ENCODE measurements around the gene STMN1.

STMN1 gene

GRCh38 chr1:25891606-25892005, 14.6 kb downstream of the STMN1 start:
- no peak for DNase-seq

- no peak for DNase-seq
Observed at GRCh38 chr1:25890239-25891034, 15.8 kb downstream of the STMN1 start.

GRCh38 chr1:25889470-25889869, 16.7 kb downstream of the STMN1 start:
- DNase-seq = no peak

DNA sequence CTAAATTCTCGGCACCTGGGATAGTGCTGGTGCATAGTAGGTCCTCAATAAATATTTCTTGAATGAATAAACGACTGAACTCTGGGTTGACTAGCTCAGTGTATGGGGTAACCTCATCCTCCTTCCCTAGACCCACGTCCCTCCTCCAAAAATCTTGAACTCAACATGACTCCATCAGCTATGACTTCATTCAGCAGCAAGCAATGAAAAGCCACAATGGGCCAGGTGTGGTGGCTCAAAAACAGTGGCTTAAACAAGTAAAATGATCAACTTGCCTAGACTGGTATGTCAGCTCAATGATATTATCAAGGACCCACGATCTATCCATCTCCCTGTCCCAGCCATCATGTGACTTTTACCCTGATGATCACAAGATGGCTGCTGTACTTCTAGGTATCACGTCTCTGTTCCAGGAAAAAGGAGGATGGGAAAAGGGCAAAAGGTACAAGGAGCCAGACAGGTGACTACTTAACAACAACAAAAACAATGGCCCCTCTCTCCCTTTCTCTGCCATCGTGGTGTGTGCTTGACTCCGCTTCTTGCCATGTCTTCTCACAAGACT, 17.7 kb downstream of the STMN1 start:
- DNase-seq = no peak

- no peak for DNase-seq
Observed at GRCh38 chr1:25885602-25886001, 20.6 kb downstream of the STMN1 start.

DNA sequence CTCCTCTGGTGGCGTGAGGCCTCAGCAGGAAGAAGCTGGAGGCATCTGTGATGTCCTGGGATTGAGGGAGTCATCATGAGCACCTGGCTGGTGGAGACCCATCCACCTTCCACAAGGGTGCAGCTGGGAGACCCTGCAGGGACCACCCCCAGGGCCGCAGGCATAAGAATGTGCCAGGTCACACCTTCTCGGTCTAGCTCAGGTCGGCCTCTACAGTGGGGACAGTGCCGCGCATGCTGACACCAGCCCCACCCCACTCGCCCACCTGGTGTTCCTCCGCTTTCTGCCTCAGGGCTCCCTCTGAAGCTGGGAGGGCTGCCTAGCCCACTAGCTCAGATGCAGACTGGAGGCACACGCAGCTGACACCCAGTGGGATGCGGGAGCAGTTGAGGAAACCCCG, 25.0 kb downstream of the STMN1 start:
- DNase-seq = no peak

DNA sequence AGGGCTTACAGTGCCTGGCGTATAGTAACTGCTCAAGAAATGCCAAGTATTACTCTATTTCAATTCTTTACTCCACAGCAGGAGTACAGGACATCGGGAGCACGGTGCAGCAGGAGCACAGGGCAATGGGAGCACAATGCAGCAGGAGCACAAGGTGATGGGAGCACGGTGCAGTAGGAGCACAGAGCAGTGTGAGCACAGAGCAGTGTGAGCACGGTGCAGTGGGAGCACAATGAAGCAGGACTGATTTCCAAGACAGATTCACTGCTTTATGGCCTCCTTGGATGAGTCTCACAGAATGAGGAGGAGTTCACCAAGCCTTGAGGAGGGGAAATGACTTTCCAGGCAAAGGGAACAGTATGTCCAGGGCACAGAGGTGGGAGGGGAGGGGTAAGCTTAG, 25.7 kb downstream of the STMN1 start:
- no peak for DNase-seq

DNA sequence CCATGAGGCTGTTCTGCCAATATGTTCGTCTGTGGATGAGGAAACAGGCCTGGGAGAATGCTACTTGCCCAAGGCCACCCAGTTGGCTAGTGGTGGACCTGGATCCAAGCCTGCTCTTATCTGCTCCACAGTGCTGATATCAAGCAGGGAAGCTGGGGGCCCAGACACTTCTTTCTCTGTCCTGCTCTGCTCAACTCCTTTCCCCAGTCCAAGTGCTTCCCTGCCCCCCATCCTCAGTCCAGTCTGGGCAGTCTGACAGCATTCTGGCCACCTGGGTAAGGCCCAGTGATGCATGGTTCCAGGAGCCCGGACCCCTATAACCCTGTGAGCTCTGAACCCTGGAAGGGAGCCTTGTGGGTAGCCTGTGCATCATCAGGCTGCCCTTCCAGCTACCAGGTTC, 26.5 kb downstream of the STMN1 start:
- no peak for DNase-seq

DNA sequence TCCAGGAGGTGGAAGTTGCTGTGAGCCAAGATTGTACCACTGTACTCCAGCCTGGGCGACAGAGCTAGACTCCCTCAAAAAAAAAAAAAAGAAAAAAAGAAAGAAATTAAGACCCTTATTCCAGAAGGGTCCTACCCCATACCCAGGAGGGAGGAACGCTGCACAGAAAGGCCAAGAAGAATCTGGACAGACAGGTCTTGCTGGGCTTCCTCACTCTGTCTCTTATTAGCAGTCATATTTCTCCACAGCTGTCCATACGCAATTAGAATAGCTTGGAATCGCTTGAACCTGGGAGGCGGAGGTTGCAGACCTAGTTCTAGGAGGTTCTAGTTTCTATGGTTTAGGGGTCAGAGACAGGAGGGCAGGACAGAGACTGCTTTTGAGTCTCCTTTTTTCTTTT, 27.5 kb downstream of the STMN1 start:
- no peak for DNase-seq

- DNase-seq = no peak
Observed at GRCh38 chr1:25877155-25877554, 29.1 kb downstream of the STMN1 start.

- DNase-seq = no peak
Observed at GRCh38 chr1:25876693-25877077, 29.5 kb downstream of the STMN1 start.

DNA sequence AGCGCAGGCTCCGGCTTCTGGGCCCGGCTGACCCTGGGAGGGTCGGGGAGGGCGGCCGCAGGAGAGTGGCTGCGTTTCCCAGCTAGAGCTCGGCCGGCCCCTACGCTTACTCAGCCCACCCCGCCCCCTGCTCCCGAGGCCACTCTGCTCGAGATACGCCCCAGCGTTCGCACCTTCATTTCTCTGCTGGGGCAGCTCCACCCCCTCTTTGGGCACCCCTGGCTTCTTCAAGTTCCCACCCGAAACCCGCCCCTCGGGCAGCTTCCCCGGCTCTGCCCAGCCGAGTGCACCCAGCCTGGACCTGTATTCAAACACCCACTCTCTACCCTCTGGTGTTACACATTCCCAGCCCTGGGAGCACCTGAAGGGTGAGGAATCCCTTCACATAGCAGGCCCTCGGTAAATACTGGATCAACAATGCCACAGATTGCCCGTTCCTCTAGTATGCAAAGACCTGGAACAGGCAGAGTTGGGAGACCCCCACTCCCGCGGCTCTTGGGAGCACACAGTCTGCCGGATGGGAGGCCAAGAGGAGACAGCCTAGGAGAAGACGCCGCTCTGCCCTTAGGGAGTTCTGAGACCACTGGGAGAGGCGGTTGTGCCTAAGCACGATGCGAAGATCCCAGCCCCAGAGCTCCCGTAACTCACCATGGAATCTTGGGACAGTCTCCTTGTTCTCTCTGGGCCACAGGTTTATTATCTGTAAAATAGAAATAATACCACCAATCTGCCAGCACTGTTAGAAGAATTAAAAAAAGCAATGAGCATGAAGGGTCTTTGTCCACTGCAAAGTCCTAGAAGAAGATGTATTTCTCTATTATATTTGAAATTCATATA, 30.1 kb downstream of the STMN1 start:
- DNase-seq = no peak

GRCh38 chr1:25875154-25875855, 30.9 kb downstream of the STMN1 start, which contains the start of gene PAQR7:
Gene PAQR7, minus strand, starts transcription at chr1:25875708. Its CDS starts 11,869 bp downstream, at chr1:25863839.
- DNase-seq = no peak

DNA sequence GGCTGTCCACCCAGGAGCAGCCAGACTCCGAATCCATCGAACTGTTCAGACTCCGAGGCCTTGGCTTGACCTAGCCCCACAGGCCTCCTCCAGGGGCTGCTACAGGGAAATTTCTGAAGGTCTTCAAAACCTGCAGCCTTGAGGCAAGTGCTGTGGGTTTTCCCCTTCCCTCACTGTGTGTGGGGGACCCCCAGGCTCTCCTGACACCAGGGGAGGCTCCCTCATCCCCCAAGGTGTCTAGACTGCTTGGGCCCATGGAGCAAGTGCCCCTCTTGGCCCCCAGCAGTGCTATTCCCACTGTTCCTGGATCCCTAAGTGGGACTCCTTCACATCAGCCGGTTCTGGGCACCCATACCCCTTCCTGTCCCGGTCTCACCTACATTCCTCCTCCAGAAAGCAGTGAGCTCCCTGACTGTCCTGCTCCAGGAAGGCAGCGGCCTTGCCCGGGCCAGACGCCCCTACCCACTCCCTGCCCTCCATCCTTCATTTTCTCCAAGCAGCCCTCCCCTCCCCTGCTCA, 31.5 kb downstream of the STMN1 start:
- DNase-seq = no peak

GRCh38 chr1:25874209-25874608, 32.0 kb downstream of the STMN1 start:
- no peak for DNase-seq

DNA sequence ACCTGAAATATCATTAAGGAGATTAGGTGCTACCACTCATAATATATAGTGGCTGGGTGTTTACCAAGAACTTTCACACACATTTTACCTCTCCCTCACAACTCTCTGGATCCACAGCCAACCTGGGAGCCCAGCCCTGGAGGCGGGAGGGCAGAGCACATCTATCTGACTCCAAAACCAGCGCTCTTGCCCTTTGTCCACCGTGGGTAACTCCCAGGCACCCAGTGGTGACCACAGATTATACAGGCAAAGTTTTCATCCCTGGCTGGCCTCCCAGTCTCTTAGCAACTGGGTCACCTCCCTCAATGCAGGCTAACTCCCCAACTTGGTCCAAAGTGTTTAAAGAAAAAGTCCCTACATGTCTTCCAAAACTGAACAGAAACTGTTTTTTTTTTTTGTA, 33.1 kb downstream of the STMN1 start:
- DNase-seq = no peak

GRCh38 chr1:25872713-25873112, 33.5 kb downstream of the STMN1 start:
- DNase-seq = no peak

DNA sequence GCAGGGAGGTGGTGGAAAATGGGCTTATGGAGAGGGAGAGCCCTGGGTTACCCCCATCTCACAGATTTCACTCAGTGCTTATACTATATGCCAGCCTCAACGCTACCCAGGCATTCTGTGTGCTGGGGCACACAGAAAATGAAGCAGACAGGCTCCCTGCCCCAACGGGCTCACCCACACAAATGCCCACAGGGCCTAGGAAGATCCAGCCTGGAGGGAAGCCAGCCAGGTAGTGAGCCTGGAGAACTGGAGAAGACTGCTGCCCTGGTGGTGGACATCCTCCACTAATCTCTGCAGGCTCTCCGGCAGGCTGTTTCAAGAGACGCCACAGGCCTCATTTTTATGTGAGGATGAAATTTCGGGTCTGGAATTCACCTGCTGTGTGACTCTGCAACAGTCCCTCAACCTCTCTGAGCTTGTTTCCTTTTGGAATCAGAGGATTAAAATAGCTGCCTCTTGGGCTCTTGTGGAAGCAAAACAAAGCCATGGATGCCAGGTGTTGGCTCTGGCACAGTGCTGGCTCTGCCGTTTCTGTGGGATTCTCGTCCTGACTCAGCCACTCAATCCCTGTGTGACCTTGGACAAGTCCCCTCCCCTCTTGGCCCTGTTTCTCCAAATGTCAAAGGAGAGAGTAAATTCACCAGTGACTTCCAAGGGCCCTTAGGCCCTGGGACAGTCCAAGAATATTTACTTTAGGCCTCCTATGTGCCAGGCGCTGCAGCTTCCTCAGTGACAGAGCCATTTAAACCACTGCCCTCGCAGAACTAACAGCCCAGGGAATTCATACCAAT, 34.3 kb downstream of the STMN1 start:
- DNase-seq = no peak

- no peak for DNase-seq
Observed at GRCh38 chr1:25871086-25871703, 35.0 kb downstream of the STMN1 start.

DNA sequence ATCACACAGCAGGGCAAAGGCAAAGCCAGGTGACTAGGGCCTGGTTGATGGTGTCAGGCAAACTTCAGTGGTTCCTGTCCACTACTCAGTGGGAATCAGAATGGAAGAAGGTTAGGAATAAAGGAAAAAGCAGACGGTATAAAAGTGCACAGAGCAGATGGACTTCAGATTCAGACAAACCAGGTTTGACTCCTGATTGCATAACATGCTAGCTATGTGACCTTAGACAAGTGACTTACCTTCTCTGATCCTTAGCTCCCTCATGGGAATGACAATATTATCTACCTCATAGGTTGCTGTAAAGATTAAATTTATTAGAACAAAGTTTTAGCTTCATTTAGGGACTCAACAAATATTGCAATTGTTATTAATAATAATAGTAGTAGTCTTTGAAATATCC, 35.6 kb downstream of the STMN1 start:
- no peak for DNase-seq

DNA sequence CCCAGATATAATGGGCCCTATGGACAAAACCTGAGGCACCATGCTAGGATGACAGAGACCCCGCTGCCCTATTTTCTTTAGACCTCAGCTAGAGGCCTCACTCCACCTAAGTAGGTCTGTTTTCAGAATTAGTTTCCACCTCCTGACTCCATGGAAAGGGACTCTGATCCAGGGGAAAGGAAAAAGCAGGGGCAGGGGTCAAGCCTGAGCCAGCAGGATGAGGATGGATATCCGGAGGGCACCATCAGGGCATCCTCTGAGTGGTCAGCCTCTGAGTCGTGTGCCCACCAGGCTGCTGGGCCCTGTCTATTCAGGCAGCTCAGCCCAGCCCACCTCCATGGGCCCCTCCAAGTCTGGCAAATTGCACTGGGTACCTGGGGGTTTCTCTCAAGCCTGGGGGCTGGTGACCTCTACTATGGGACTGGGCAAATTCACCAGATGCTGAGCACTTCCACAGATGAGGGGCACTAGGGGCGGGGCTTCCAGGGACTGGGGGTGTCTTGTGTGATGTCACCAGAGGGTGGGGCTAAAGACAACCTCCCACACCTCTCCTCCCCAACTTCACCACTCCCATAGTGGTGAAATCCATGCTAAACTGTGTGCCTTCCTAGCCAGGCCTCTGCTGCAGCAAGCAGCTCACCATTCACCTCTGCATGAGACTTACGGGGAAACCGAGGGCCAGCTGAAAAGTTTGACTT, 36.2 kb downstream of the STMN1 start:
- DNase-seq = no peak

Measured in NCI-H524 treated with DMSO at 0.1 percent for 48 hours (cell line).